ENCODE measurements around the gene OBSL1. TPM values are rescaled to one million over a fixed set of nuclear protein-coding genes. Genes with fewer than 3 reads are reported as not detected.

OBSL1 gene
- total RNA-seq, 1 experiment from 2014 or later, result 82.7 TPM

DNA sequence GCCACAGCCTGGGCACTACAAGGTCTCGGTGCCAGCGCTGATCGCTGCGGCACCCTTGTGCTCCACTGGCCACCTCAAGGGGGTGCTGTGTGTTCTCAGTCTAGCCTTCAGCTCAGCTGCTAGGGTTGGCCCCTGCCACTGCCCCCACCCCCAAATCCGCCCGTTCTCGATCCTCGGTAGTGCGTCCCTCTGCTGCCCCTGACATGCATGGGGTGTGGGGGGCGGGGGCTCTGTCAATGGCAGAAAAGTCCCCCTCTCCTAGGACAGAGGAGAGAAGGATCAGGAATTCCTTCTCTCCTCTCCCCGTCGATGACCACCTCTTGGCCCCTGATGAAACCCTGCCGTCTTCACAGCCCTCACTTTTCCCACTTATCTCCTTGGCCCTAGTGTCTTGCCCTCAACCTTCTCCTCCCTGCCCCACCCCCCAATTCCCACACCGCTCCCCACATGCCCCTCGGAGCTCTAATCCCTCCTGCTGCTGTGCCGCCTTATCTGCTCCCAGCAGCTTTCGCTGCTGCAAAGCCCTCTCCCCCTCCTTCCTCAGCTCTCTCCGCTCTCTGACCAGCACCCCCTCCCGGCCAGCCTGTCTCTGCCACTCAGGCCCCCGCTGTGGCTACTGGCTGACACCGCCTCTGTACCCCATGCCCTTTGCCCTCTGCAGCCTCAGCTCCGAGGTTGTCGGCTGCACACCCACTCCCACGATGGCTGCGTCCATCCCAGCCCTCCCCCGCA is 61.4 kb downstream of the OBSL1 start:
- in situ Hi-C loops (cut with HindIII; ENCODE audit: low pct_unique_long_range_greater_than_20kb, low sequenced_read_pairs), result no loop called here
- DNase-seq (ENCODE audit: low read depth), result peak; percentile 29

DNA sequence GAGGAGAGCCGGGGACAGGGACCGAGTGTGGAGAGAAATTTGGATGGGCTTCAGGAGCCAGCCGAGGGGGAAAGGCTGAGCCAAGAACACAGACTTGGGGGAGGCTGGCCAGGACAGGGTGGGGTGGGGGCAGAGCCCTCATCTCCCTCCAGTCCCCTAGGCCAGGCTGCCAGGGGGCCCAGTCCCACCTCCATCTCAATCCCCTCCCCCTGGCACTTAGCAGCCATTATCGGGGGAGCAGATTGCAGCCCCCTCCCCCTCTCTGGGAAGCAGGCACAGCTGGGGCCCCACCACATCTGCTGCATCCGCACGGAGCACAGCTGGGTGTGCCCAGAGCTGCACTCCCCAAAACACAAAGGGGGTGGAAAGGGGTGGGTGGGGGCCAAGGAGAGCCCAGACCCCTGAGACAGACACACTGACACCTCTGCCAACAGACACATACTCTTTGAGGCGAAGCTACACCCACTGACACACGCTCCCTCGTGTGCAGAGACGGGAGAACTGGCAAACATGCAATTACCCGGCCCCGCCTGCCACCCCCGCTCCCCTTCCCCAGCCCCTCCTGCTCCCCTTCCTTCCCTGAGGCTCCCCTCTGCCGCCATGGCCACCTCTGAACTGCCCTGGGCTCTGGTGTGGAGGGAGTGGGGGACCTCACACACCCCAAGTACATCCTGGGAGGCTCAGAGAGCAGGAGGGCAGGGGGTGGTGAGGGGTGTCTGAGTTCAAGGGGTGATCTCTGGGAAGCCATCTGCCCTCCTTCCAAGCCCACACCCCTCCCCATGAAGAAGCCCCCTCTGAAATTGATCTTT is 62.2 kb downstream of the OBSL1 start:
- in situ Hi-C loops (cut with HindIII; ENCODE audit: low pct_unique_long_range_greater_than_20kb, low sequenced_read_pairs), result no loop called here

DNA sequence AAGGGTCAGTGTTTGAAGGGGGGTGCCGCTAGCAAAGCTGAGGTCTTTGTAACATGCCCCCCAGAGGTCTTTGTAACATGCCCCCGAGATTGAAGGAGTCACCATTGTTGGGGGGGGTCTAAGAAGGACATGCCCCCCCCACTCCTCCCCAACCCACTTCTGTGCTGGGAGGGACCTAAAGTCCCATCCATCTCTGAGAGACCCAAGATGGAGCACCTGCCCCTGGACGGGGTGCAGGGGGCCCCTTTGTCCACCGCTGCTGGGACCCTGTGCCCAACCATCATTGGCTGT is 63.0 kb downstream of the OBSL1 start:
- DNase-seq (ENCODE audit: low read depth), result no peak
- in situ Hi-C loops (cut with HindIII; ENCODE audit: low pct_unique_long_range_greater_than_20kb, low sequenced_read_pairs), result no loop called here

More for the DNA sequence above, 62.2 kb downstream of the OBSL1 start:
- DNase-seq (ENCODE audit: low read depth), result no peak

DNA sequence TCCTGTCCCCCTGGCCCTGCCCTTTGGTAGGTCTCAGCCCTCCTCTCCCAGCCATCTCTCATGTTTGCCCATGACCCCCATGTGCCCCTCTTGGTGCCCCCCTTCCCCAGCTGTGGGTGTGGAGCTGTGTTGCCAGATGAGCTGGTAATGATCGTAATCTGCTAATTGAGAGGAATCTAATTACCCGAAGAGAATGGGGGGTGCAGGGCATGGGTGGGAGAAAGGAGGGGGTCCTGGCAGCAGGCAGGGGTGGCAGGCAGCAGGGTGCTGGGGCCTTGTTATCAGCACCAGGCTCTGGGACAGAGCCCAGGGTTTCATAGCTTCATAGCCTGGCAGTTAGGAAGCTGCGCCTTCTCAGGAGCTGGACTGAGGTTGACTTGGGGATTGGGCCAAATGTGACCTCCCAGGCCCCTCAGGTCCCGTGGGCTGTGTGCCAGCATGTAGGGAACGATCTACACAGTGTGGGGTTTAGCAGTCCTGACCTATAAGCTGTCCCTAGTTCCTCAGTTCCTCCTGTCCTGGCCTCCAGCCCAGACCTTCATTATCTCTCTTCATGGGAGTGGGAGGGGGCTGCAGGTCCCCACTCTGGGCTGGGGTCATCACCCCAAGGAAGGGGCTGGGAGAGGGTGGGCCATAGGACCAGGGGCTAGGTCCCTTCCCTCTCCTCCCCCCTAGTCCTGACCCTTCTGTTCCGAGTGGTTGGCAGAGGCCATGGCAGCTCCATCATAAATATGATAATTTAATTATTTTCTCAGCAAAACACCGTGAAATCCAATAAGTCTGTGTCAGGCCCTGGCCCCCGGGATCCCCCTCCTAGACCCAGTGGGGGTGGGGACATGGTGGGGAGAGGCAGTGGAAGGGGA is 63.5 kb downstream of the OBSL1 start:
- no peak for DNase-seq (ENCODE audit: low read depth)
- in situ Hi-C loops (cut with HindIII; ENCODE audit: low pct_unique_long_range_greater_than_20kb, low sequenced_read_pairs), result no loop called here

DNA sequence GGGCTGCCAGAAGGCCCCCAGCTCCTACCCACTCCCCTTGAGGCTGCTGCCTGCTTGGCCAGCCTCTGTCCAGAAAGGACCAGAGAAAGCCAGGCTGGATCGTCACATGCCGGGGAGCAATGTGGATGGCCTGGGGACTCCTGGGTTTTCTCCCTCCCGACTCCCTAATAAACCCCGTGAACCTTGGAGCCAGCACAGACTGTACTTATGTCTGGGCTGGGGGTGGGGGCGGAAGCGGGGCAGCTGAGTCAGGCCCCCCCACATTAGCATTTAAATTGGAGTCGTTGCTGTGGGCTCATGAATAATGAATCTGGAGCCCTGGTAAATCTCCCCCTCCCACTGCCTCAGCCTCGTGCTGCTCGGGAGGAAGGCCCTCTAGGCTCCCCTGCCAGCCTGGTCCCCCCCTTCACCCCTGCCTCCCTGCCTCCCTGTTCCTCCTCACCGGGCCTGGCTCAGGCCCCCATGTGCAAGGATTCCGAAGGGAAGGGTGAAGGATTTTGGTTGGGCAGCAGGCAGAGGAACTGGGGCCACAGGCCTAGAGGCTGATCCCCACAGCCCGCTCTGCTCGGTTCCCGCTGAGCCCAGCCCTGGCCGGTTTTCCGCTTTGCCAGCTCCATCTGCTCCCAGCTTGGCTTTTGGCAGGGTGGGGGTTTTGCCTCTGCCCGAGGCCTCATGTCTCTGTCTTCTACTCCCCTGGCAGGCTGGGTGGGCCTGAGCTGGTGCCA is 64.4 kb downstream of the OBSL1 start:
- in situ Hi-C loops (cut with HindIII; ENCODE audit: low pct_unique_long_range_greater_than_20kb, low sequenced_read_pairs), result no loop called here
- no peak for DNase-seq (ENCODE audit: low read depth)

DNA sequence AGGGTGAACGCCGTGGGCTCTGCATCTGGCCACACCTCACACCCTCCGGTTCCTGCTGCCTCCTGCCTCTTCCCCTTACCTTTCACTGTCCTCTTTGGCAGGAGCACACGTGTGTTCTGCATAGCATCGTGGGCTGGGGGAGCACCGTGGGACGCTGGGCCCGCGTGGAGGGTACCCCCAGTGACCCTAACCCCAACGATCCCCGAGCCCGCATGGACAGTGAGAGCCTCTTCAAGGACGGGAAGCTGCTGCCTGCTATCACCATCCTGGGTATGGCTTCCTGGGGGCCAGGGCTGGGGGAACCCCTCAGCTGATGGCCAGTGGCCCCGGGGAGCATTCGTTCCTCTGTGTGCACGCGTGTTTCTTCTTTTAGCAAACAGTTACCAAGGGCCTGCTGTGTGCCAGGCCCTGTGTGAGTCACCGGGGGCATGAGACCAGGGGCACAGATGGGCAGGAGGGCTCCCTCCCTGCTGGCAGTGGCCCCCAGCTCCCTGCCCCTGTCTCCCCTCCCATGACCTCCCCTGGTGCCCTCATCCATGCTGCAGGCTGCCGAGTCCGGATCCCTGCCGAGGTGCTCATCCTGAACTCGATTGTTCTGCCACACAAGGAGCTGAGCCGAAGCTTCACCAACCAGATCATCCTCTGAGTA is 65.1 kb downstream of the OBSL1 start:
- in situ Hi-C loops (cut with HindIII; ENCODE audit: low pct_unique_long_range_greater_than_20kb, low sequenced_read_pairs), result no loop called here

DNA sequence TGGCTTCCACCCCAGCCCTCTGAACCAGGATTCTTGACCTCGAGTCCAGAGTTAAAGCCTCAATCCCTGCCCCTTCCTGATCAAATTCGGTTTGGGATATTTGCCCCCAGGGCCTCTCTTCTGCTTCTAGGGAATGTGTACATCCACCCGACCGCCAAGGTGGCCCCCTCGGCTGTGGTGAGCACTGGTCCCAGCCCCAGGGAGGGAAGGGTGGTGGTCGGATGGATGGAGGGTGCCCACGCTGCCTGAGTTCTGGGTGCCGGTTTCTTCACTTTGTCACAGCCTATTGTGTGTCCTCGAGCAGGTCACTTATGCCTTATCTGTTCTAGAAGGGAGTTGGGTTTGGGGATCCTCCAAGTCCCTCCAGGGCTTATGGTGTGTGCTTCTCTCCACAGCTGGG is 65.8 kb downstream of the OBSL1 start:
- in situ Hi-C loops (cut with HindIII; ENCODE audit: low pct_unique_long_range_greater_than_20kb, low sequenced_read_pairs), result no loop called here
- no peak for DNase-seq (ENCODE audit: low read depth)

More for the DNA sequence above, 65.1 kb downstream of the OBSL1 start:
- no peak for DNase-seq (ENCODE audit: low read depth)

DNA sequence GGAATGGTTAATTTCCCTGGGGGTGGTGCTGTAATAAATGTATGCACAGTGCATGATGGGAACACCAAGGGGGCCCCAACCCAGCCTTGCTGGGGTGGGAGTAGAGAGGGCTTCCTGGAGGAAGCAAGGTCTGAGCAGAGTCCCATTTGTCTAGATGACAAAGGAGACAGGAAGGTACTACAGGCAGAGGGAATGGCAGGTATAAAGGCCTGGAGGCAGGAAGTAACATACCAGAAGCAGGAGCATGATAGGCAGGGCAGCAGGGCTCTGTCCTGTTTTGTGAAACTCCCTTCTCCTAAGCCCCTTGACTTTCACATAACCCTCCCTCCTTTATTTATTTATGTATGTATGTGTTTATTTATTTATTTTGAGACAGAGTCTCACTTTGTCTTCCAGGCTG is 68.7 kb downstream of the OBSL1 start:
- DNase-seq (ENCODE audit: low read depth), result no peak
- in situ Hi-C loops (cut with HindIII; ENCODE audit: low pct_unique_long_range_greater_than_20kb, low sequenced_read_pairs), result no loop called here

DNA sequence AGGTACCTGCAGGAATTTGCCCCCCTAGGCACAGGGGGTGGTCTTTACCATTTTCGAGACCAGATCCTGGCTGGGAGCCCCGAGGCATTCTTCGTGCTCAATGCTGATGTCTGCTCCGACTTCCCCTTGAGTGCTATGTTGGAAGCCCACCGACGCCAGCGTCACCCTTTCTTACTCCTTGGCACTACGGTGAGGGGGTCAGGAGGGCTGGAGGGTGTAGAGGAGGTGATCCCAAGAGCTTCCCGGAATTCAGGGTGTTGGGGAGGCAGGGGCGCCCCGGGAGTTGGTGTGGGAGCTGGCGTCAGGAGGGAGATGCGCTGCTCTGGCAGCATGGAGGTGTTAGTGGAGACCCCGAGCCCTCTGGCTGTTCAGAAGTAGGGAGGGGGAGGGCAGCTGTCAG is 69.5 kb downstream of the OBSL1 start:
- in situ Hi-C loops (cut with HindIII; ENCODE audit: low pct_unique_long_range_greater_than_20kb, low sequenced_read_pairs), result no loop called here
- DNase-seq (ENCODE audit: low read depth), result no peak

Other genes with a start within 250 kb of the OBSL1 start
- not detected in 2 replicates for gene RESP18, start 238.8 kb downstream of the OBSL1 start, total RNA-seq (2014; rRNA removed; shearing (Covaris generic); ENCODE audit: low replicate concordance)
- gene DNPEP, start 183.6 kb downstream of the OBSL1 start, total RNA-seq (2014; rRNA removed; shearing (Covaris generic); ENCODE audit: low replicate concordance), result 76.8 and 84.9 TPM in 2 replicates
- 4.9 TPM in 1 of 2 replicates, not detected in the other for gene DES, start 153.2 kb downstream of the OBSL1 start, total RNA-seq (2014; rRNA removed; shearing (Covaris generic); ENCODE audit: low replicate concordance)
- gene SPEG, start 136.7 kb downstream of the OBSL1 start, total RNA-seq (2014; rRNA removed; shearing (Covaris generic); ENCODE audit: low replicate concordance), result 8.4 and 22.9 TPM in 2 replicates
- 88.9 and 95.2 TPM in 2 replicates for gene GMPPA, start 72.6 kb downstream of the OBSL1 start, total RNA-seq (2014; rRNA removed; shearing (Covaris generic); ENCODE audit: low replicate concordance)
- gene ASIC4, start 57.1 kb downstream of the OBSL1 start, total RNA-seq (2014; rRNA removed; shearing (Covaris generic); ENCODE audit: low replicate concordance), result 0.17 and 2.5 TPM in 2 replicates
- 78.8 and 104 TPM in 2 replicates for gene CHPF, start 27.7 kb downstream of the OBSL1 start, total RNA-seq (2014; rRNA removed; shearing (Covaris generic); ENCODE audit: low replicate concordance)
- 4.5 and 9.3 TPM in 2 replicates for gene TMEM198, start 27.5 kb downstream of the OBSL1 start, total RNA-seq (2014; rRNA removed; shearing (Covaris generic); ENCODE audit: low replicate concordance)
- not detected in 2 replicates for gene INHA, start 771 bp upstream of the OBSL1 start, total RNA-seq (2014; rRNA removed; shearing (Covaris generic); ENCODE audit: low replicate concordance)
- 18.5 and 20.6 TPM in 2 replicates for gene STK11IP, start 26.3 kb upstream of the OBSL1 start, total RNA-seq (2014; rRNA removed; shearing (Covaris generic); ENCODE audit: low replicate concordance)
- gene SLC4A3, start 56.1 kb upstream of the OBSL1 start, total RNA-seq (2014; rRNA removed; shearing (Covaris generic); ENCODE audit: low replicate concordance), result 0.75 and 3.5 TPM in 2 replicates